BLaER1 treated with 17β-estradiol and CSF1 and Interleukin-3, amounts not matched to agents 10 nM and 100 nM (cell line): Measurements from ENCODE around the gene CFAP210.

Source experiments
- H3K27ac ChIP-seq, 11 experiments: shearing (Covaris generic); formaldehyde crosslinking; 2 replicates each; pipeline ENCODE4 v1.8.1; 2022
- H3K27me3 ChIP-seq, 11 experiments: shearing (Covaris generic); formaldehyde crosslinking; 2 replicates each; pipeline ENCODE4 v1.8.1; 2022
- H3K36me3 ChIP-seq, 11 experiments: shearing (Covaris generic); formaldehyde crosslinking; 2 replicates each; pipeline ENCODE4 v1.8.1; 2022
- H3K4me1 ChIP-seq, 10 experiments: shearing (Covaris generic); formaldehyde crosslinking; 2 replicates each; pipeline ENCODE4 v1.8.1; 2022
- H3K4me2 ChIP-seq, 11 experiments: shearing (Covaris generic); formaldehyde crosslinking; 2 replicates each; pipeline ENCODE4 v1.8.1; 2022
- H3K4me3 ChIP-seq, 10 experiments: shearing (Covaris generic); formaldehyde crosslinking; 2 replicates each; pipeline ENCODE4 v1.8.1; 2022
- H3K9ac ChIP-seq, 11 experiments: shearing (Covaris generic); formaldehyde crosslinking; 2 replicates each; pipeline ENCODE4 v1.8.1; 2022
- H3K9me3 ChIP-seq, 11 experiments: shearing (Covaris generic); formaldehyde crosslinking; replicated peaks in 1 of 11; 2 replicates each; pipeline ENCODE4 v1.8.1; 2022
- H4K20me1 ChIP-seq, 11 experiments: shearing (Covaris generic); formaldehyde crosslinking; 2 replicates each; pipeline ENCODE4 v1.8.1; 2022
- Cebpa-rat ChIP-seq, 11 experiments: shearing (Covaris generic); IDR thresholded peaks; 2 replicates each; pipeline ENCODE4 v1.8.1; 2022

CFAP210 gene

GRCh38 chr2:169716238-169716886, 22.2 kb upstream of the CFAP210 start:
- H3K9ac ChIP-seq = no peak overlapping the region
- no peak overlapping the region for H3K4me3 ChIP-seq
- TF ChIP-seq Cebpa-rat (IDR thresholded peaks at IDR 0.05) = no peak

GRCh38 chr2:169715379-169716237, 21.4 kb upstream of the CFAP210 start:
- H3K4me1 ChIP-seq = no peaks in the 10 kb centered on the region
- TF ChIP-seq Cebpa-rat (IDR thresholded peaks at IDR 0.05) = no peak
- no peaks in the 10 kb centered on the region for H3K27me3 ChIP-seq
- no peak overlapping the region for H3K27ac ChIP-seq
- no peak overlapping the region for H3K4me3 ChIP-seq
- no peak overlapping the region for H3K9ac ChIP-seq
- peaks cover 7 to 20% (median 14%) of the 10 kb centered on the region in 11 experiments; a peak in 19 of 22 replicates for H3K9me3 ChIP-seq
- no peaks in the 10 kb centered on the region for H4K20me1 ChIP-seq
- no peak overlapping the region for H3K4me2 ChIP-seq
- peaks cover 0 to 7% (median 0%) of the 10 kb centered on the region in 11 experiments; a peak in 3 of 22 replicates for H3K36me3 ChIP-seq

More at GRCh38 chr2:169716238-169716886, 22.2 kb upstream of the CFAP210 start:
- Histone ChIP-seq H3K27me3 (no peaks in the 10 kb centered on the region), H3K9me3 (peaks cover 6 to 19% (median 13%) of the 10 kb centered on the region in 11 experiments; a peak in 19 of 22 replicates), H3K27ac (no peak overlapping the region), H3K4me1 (no peaks in the 10 kb centered on the region), H3K36me3 (peaks cover 0 to 7% (median 0%) of the 10 kb centered on the region in 11 experiments; a peak in 3 of 22 replicates), H4K20me1 (no peaks in the 10 kb centered on the region), H3K4me2 (no peak overlapping the region)

DNA sequence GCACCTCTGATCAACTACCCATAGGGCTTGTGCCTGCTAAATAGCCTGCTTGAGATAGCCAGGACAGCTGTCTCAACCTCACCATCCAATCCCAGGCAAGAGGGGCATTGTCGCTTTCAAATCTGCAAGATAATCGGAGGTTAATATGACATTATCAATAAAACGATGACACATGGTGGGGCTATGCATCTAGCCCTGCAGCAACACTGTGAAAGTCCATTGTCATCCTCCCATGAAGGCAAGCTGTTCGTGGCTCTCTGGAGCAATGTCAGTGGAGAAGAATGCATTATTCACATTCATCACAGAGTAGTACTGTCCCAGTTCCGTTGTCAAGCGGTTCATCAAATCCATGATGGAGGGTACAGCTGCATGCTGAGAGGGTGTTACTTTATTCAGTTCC, 20.5 kb upstream of the CFAP210 start:
- no peak for TF ChIP-seq Cebpa-rat (IDR thresholded peaks at IDR 0.05)
- Histone ChIP-seq H3K9ac (no peak overlapping the region), H3K4me3 (no peak overlapping the region), H3K4me1 (no peaks in the 10 kb centered on the region), H3K27ac (no peak overlapping the region), H3K4me2 (no peak overlapping the region), H3K36me3 (peaks cover 0 to 7% (median 0%) of the 10 kb centered on the region in 11 experiments; a peak in 5 of 22 replicates), H3K27me3 (no peaks in the 10 kb centered on the region), H4K20me1 (no peaks in the 10 kb centered on the region), H3K9me3 (peaks cover 7 to 20% (median 14%) of the 10 kb centered on the region in 11 experiments; a peak in 19 of 22 replicates)

- Histone ChIP-seq H4K20me1 (no peaks in the 10 kb centered on the region), H3K4me1 (no peaks in the 10 kb centered on the region)
Measured at GRCh38 chr2:169713331-169713730, 19.1 kb upstream of the CFAP210 start.

DNA sequence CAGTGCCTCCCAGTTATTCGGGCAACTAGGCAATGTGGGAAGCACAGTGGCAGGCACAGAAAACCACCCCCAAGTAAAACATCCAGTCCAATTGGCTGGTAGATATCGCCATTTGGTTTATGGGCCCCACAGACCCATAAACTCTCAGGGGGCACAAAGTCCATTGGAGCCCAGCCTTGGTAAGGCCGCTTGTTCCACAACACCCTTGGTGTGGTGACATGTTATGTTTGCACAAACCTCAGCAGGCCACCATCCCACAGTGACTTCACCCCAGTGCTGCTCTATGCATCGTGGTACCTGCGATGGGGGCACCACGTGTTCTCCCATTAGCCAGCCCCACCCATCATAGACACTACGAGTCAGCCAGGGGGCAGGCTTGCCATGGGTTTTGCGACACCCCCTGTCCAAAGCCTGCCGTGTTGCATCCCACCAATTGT, 18.6 kb upstream of the CFAP210 start:
- Histone ChIP-seq H3K36me3 (peaks cover 0 to 7% (median 0%) of the 10 kb centered on the region in 11 experiments; a peak in 5 of 22 replicates), H3K4me3 (no peak overlapping the region), H3K4me2 (no peak overlapping the region), H4K20me1 (no peaks in the 10 kb centered on the region), H3K27me3 (no peaks in the 10 kb centered on the region), H3K4me1 (no peaks in the 10 kb centered on the region), H3K9ac (no peak overlapping the region), H3K9me3 (peaks cover 7 to 20% (median 14%) of the 10 kb centered on the region in 11 experiments; a peak in 19 of 22 replicates), H3K27ac (no peak overlapping the region)
- no peak for TF ChIP-seq Cebpa-rat (IDR thresholded peaks at IDR 0.05)

More at GRCh38 chr2:169713331-169713730, 19.1 kb upstream of the CFAP210 start:
- Histone ChIP-seq H3K4me3 (no peak overlapping the region), H3K27me3 (no peaks in the 10 kb centered on the region), H3K27ac (no peak overlapping the region), H3K9me3 (peaks cover 7 to 20% (median 14%) of the 10 kb centered on the region in 11 experiments; a peak in 19 of 22 replicates), H3K4me2 (no peak overlapping the region), H3K9ac (no peak overlapping the region), H3K36me3 (peaks cover 0 to 7% (median 0%) of the 10 kb centered on the region in 11 experiments; a peak in 5 of 22 replicates)
- no peak for TF ChIP-seq Cebpa-rat (IDR thresholded peaks at IDR 0.05)

DNA sequence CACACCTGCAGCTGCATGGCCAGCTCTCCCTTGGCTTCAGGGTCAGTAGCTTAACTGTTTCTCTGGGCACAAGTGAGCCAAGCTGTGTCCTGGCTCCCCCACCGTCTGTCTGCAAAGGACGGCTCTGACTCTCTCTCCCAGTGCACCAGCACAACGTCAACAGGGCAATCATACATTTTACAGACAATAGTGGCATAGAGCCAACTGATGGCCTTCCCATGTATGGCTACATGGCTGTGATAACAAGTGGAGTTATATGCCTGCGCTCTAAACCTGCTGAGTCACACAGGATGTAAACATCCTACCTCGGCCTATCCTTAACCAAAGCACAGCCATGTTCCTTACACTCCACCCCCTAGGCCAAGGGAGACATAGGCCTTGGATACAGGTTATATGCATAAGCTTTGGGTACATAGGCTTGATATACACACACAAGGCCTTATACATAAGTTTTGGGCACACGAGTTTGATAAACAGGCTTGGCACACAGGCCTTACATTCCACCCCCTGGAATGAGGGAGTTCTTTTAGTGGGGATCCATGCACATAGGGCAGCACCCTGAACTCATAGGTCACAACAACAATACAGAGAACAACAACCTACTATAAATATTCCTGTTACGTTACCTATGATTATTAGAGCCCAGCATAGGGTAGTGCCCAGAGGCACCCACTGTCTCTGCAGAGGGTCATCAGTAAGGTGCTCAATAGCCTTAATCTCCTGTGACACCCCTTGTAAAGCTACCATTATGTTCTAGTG, 17.7 kb upstream of the CFAP210 start:
- Histone ChIP-seq H3K9ac (no peak overlapping the region), H4K20me1 (no peaks in the 10 kb centered on the region), H3K4me3 (no peak overlapping the region), H3K4me2 (no peak overlapping the region), H3K4me1 (no peaks in the 10 kb centered on the region), H3K9me3 (peaks cover 7 to 20% (median 14%) of the 10 kb centered on the region in 11 experiments; a peak in 19 of 22 replicates), H3K27ac (no peak overlapping the region), H3K36me3 (peaks cover 0 to 7% (median 0%) of the 10 kb centered on the region in 11 experiments; a peak in 5 of 22 replicates), H3K27me3 (no peaks in the 10 kb centered on the region)
- TF ChIP-seq Cebpa-rat (IDR thresholded peaks at IDR 0.05) = no peak

DNA sequence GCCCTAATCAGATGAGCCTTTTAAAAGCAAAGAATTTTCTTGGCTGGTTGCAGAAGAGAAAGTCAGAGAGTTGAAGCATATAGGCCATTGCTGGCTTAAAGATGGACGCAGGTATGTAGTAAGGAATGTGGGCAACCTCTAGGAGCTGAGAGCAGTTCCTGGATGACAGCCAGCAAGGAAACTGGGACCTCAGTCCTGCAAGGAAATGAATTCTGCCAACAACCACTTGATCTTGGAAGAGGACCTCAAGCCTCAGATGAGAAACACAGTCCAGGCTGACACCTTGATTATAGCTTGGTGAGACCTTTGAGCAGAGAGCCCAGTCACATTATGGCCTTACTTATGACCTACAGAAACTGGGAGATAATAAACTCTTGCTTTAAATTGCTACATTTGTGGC, 15.8 kb upstream of the CFAP210 start:
- Histone ChIP-seq H3K9me3 (peaks cover 7 to 20% (median 14%) of the 10 kb centered on the region in 11 experiments; a peak in 19 of 22 replicates), H3K4me1 (no peaks in the 10 kb centered on the region), H3K36me3 (peaks cover 0 to 7% (median 0%) of the 10 kb centered on the region in 11 experiments; a peak in 5 of 22 replicates), H3K4me2 (no peak overlapping the region), H4K20me1 (no peaks in the 10 kb centered on the region), H3K27me3 (no peaks in the 10 kb centered on the region), H3K9ac (no peak overlapping the region), H3K4me3 (no peak overlapping the region), H3K27ac (no peak overlapping the region)
- TF ChIP-seq Cebpa-rat (IDR thresholded peaks at IDR 0.05) = no peak

GRCh38 chr2:169709331-169709730, 15.1 kb upstream of the CFAP210 start:
- no peaks in the 10 kb centered on the region for H3K4me1 ChIP-seq
- no peak overlapping the region for H3K4me3 ChIP-seq
- peaks cover 7 to 20% (median 14%) of the 10 kb centered on the region in 11 experiments; a peak in 19 of 22 replicates for H3K9me3 ChIP-seq
- peaks cover 0 to 7% (median 0%) of the 10 kb centered on the region in 11 experiments; a peak in 5 of 22 replicates for H3K36me3 ChIP-seq
- no peak for TF ChIP-seq Cebpa-rat (IDR thresholded peaks at IDR 0.05)
- no peaks in the 10 kb centered on the region for H4K20me1 ChIP-seq
- H3K4me2 ChIP-seq = no peak overlapping the region
- no peak overlapping the region for H3K9ac ChIP-seq
- H3K27me3 ChIP-seq = no peaks in the 10 kb centered on the region
- no peak overlapping the region for H3K27ac ChIP-seq
